Mesendoderm (in vitro differentiated cells): ENCODE results near the gene ANGPTL8.

Experiments
- DNase-seq: peaks from one replicate; pipeline ENCODE4 v3.0.0; 2013
- H2AK5ac ChIP-seq: 2 replicates; pipeline ENCODE4 v1.6.1; 2013; ENCODE audit warnings: low read length, inconsistent platforms
- H2BK120ac ChIP-seq: 2 replicates; pipeline ENCODE4 v1.6.1; 2013; ENCODE audit warnings: low read depth, mild to moderate bottlenecking, low read length, moderate library complexity, mixed read lengths
- H2BK15ac ChIP-seq: replicated peaks from 2 replicates; pipeline ENCODE4 v1.6.1; 2013; ENCODE audit warnings: low read depth, mild to moderate bottlenecking, moderate library complexity
- H2BK5ac ChIP-seq: 2 replicates; pipeline ENCODE4 v1.6.1; 2013; ENCODE audit warnings: low read length, inconsistent platforms
- H3K18ac ChIP-seq: 2 replicates; pipeline ENCODE4 v1.6.1; 2013; ENCODE audit warnings: mild to moderate bottlenecking, low read length, mixed read lengths
- H3K23ac ChIP-seq: one replicate; pipeline ENCODE4 v1.6.1; 2013; ENCODE audit warnings: low read length
- H3K27ac ChIP-seq: 2 replicates; pipeline ENCODE4 v1.5.1; 2013; ENCODE audit warnings: low read depth, mild to moderate bottlenecking, inconsistent platforms, low read length, moderate library complexity
- H3K27me3 ChIP-seq: 2 replicates; pipeline ENCODE4 v1.6.1; 2013; ENCODE audit warnings: low read length, control low read depth, mild to moderate bottlenecking, inconsistent platforms; ENCODE audit not compliant: insufficient read depth, poor library complexity
- H3K36me3 ChIP-seq: 2 replicates; pipeline ENCODE4 v1.6.1; 2013; ENCODE audit warnings: low read length, inconsistent platforms; ENCODE audit not compliant: control insufficient read depth, insufficient read depth
- H3K4ac ChIP-seq: one replicate; pipeline ENCODE4 v1.6.1; 2013; ENCODE audit warnings: low read depth, mild to moderate bottlenecking, low read length, moderate library complexity
- H3K4me1 ChIP-seq: 2 replicates; pipeline ENCODE4 v1.6.1; 2013; ENCODE audit warnings: low read depth, low read length, inconsistent platforms; ENCODE audit not compliant: control insufficient read depth
- H3K4me2 ChIP-seq: 2 replicates; pipeline ENCODE4 v1.6.1; 2013; ENCODE audit warnings: low read length
- H3K4me3 ChIP-seq: 2 replicates; pipeline ENCODE4 v1.5.1; 2013; ENCODE audit warnings: mild to moderate bottlenecking, low read length
- H3K56ac ChIP-seq: one replicate; pipeline ENCODE4 v1.6.1; 2013; ENCODE audit warnings: low read length
- H3K79me1 ChIP-seq: 2 replicates; pipeline ENCODE4 v1.6.1; 2013; ENCODE audit warnings: low read length, inconsistent platforms
- H3K79me2 ChIP-seq: 2 replicates; pipeline ENCODE4 v1.6.1; 2013; ENCODE audit warnings: mild to moderate bottlenecking, low read length; ENCODE audit not compliant: control insufficient read depth, insufficient read depth
- H3K9ac ChIP-seq: 2 replicates; pipeline ENCODE4 v1.6.1; 2013; ENCODE audit warnings: low read length, inconsistent platforms
- H4K5ac ChIP-seq: one replicate; pipeline ENCODE4 v1.6.1; 2013; ENCODE audit warnings: low read length
- H4K8ac ChIP-seq: one replicate; pipeline ENCODE4 v1.6.1; 2013; ENCODE audit warnings: low read depth, mild to moderate bottlenecking, control low read depth, low read length, moderate library complexity
- WGBS: extraction: QIAGEN DNeasy Blood & Tissue Kit; methylation state at CpG from one replicate; pipeline ENCODE4 v1.1.7; 2013; ENCODE audit warnings: low lambda C conversion rate, missing lambda C conversion rate; ENCODE audit not compliant: insufficient coverage; ENCODE audit errors: extremely low coverage; 5-methylcytosine and 5-hydroxymethylcytosine counted together

ANGPTL8 gene

GRCh38 chr19:11230621-11231386, 8.6 kb upstream of the ANGPTL8 start:
- Histone ChIP-seq H3K79me1 (no peaks in the 10 kb centered on the region), H3K56ac (no peak overlapping the region), H3K9ac (no peak overlapping the region), H3K27me3 (no peaks in the 10 kb centered on the region), H3K18ac (no peak overlapping the region), H3K36me3 (no peaks in the 10 kb centered on the region), H2AK5ac (no peak overlapping the region), H3K23ac (no peak overlapping the region), H3K27ac (no peak overlapping the region), H4K5ac (no peak overlapping the region), H3K4me2 (no peak overlapping the region), H4K8ac (no peak overlapping the region), H3K4ac (no peak overlapping the region), H3K79me2 (no peaks in the 10 kb centered on the region), H2BK120ac (no peak overlapping the region), H2BK15ac (no peak overlapping the region), H3K4me3 (no peak overlapping the region), H3K4me1 (no peaks in the 10 kb centered on the region), H2BK5ac (no peak overlapping the region)
- no peak for DNase-seq
- no CpG with 5 or more reads among the region's 7 CpGs for WGBS

DNA sequence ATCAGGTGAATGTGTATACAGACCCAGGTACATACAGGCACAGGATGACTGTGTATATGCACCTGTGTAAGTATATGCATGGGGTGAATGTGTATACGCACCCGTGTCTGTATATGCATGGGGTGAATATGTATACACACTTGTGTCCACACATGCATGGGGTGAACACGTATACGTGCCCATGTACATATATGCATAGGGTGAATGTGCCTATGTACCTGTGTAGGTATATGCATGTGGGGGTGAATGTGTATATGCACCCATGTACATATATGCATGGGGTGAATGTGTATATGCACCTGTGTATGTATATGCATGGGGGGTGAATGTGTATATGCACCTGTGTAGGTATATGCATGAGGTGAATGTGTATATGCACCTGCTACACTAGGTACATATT, 6.9 kb upstream of the ANGPTL8 start:
- Histone ChIP-seq H3K27ac (no peak overlapping the region), H2BK15ac (no peak overlapping the region), H3K4me3 (no peak overlapping the region), H3K36me3 (no peaks in the 10 kb centered on the region), H4K8ac (no peak overlapping the region), H2BK120ac (no peak overlapping the region), H3K79me2 (no peaks in the 10 kb centered on the region), H3K4ac (no peak overlapping the region), H3K23ac (no peak overlapping the region), H4K5ac (no peak overlapping the region), H3K9ac (no peak overlapping the region), H3K56ac (no peak overlapping the region), H3K4me2 (no peak overlapping the region), H3K79me1 (no peaks in the 10 kb centered on the region), H3K18ac (no peak overlapping the region), H3K4me1 (no peaks in the 10 kb centered on the region), H2AK5ac (no peak overlapping the region), H2BK5ac (no peak overlapping the region), H3K27me3 (no peaks in the 10 kb centered on the region)
- WGBS, result no CpG with 5 or more reads among the region's 4 CpGs
- DNase-seq, result no peak

DNA sequence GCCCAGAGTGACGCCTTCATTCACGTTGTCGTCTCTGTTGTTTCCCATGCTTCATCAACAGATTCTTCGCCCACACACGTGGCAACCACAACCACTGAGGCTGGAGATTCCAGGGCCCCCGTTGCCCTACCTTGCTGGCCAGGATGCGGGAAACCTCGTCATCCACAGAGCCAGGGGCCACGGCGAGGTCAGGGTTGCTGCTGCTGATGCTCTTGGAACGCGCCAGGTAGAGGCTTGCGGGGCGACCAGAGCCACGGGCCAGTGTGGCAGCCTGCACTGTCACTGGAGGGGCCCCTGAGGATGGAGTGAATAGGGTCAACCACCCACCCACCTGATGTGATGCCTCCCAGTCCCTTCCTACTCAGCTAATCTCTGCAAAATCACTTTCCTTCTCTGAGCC, 6.3 kb upstream of the ANGPTL8 start:
- no peak for DNase-seq
- H3K27ac ChIP-seq, result no peak overlapping the region
- no peak overlapping the region for H3K18ac ChIP-seq
- no peak overlapping the region for H2BK15ac ChIP-seq
- H3K36me3 ChIP-seq, result no peaks in the 10 kb centered on the region
- H2BK120ac ChIP-seq, result no peak overlapping the region
- H3K4me1 ChIP-seq, result no peaks in the 10 kb centered on the region
- H3K79me1 ChIP-seq, result no peaks in the 10 kb centered on the region
- no peak overlapping the region for H3K9ac ChIP-seq
- H3K4me2 ChIP-seq, result no peak overlapping the region
- H2AK5ac ChIP-seq, result no peak overlapping the region
- H4K5ac ChIP-seq, result no peak overlapping the region
- no peak overlapping the region for H4K8ac ChIP-seq
- no peak overlapping the region for H3K23ac ChIP-seq
- no peak overlapping the region for H3K4ac ChIP-seq
- H3K4me3 ChIP-seq, result no peak overlapping the region
- WGBS, result no CpG with 5 or more reads among the region's 15 CpGs
- no peak overlapping the region for H2BK5ac ChIP-seq
- H3K27me3 ChIP-seq, result no peaks in the 10 kb centered on the region
- H3K79me2 ChIP-seq, result no peaks in the 10 kb centered on the region
- no peak overlapping the region for H3K56ac ChIP-seq

GRCh38 chr19:11234486-11235075, 4.8 kb upstream of the ANGPTL8 start:
- H3K36me3 ChIP-seq, result no peaks in the 10 kb centered on the region
- peak; percentile 23 for DNase-seq

GRCh38 chr19:11236324-11237301, 2.8 kb upstream of the ANGPTL8 start:
- no peak overlapping the region for H3K23ac ChIP-seq
- no peak overlapping the region for H3K4me2 ChIP-seq
- H3K27me3 ChIP-seq, result no peaks in the 10 kb centered on the region
- no peaks in the 10 kb centered on the region for H3K79me2 ChIP-seq
- H2BK120ac ChIP-seq, result no peak overlapping the region
- H4K8ac ChIP-seq, result no peak overlapping the region
- H2BK15ac ChIP-seq, result no peak overlapping the region
- no peaks in the 10 kb centered on the region for H3K36me3 ChIP-seq
- H4K5ac ChIP-seq, result no peak overlapping the region
- H3K4ac ChIP-seq, result no peak overlapping the region
- no CpG with 5 or more reads among the region's 31 CpGs for WGBS
- no peak overlapping the region for H2AK5ac ChIP-seq
- peak overlapping the region; percentile 38 for H2BK5ac ChIP-seq
- no peak overlapping the region for H3K18ac ChIP-seq
- H3K79me1 ChIP-seq, result no peaks in the 10 kb centered on the region
- H3K27ac ChIP-seq, result no peak overlapping the region
- H3K4me1 ChIP-seq, result no peaks in the 10 kb centered on the region
- H3K4me3 ChIP-seq, result no peak overlapping the region
- no peak overlapping the region for H3K9ac ChIP-seq
- DNase-seq, result peak; percentile 59
- H3K56ac ChIP-seq, result peak overlapping the region; percentile 60

More at GRCh38 chr19:11234486-11235075, 4.8 kb upstream of the ANGPTL8 start:
- Histone ChIP-seq H3K9ac (no peak overlapping the region), H3K79me2 (no peaks in the 10 kb centered on the region), H3K27me3 (no peaks in the 10 kb centered on the region), H3K27ac (no peak overlapping the region), H2BK5ac (no peak overlapping the region), H3K4me2 (no peak overlapping the region), H4K5ac (no peak overlapping the region), H3K4me3 (no peak overlapping the region), H3K18ac (no peak overlapping the region), H3K23ac (no peak overlapping the region), H3K4me1 (no peaks in the 10 kb centered on the region), H3K56ac (no peak overlapping the region), H3K79me1 (no peaks in the 10 kb centered on the region), H2BK15ac (no peak overlapping the region), H2AK5ac (no peak overlapping the region), H2BK120ac (no peak overlapping the region), H4K8ac (no peak overlapping the region), H3K4ac (no peak overlapping the region)
- no CpG with 5 or more reads among the region's 5 CpGs for WGBS
